DMS53 (cell line): ENCODE data around the gene WWOX.

Source experiments
- DNase-seq: peaks from one replicate; lab custom pipeline; 2025; lab: John Stamatoyannopoulos, UW

The WWOX gene

DNA sequence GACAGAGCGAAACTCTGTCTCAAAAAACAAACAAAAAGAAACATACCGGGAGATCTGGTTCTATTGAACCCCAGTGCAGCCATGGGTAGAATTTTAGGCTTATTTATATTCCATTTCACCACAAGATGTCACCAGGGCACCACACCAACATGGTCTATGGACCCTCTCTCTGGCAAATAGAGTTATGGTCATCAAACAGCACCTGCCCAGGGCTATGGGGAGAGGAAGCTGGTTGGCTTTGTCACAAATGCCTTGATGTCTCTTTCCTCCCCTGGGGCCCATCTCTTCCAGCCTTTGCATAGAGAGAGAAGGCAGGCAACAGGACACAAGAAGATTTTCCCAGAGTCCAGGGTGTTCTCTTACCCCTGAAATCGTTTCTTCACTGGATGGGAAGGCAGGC, 128.4 kb downstream of the WWOX start:
- peak; percentile 27 for DNase-seq

GRCh38 chr16:78228704-78229103, 129.2 kb downstream of the WWOX start:
- DNase-seq = peak; percentile 18

GRCh38 chr16:78230832-78231231, 131.4 kb downstream of the WWOX start:
- peak; percentile 25 for DNase-seq

- DNase-seq = peak; percentile 79
These were observed 135.8 kb downstream of the WWOX start for GRCh38 chr16:78235168-78235800.

- DNase-seq = no peak
These were observed 136.4 kb downstream of the WWOX start for GRCh38 chr16:78235876-78236275.

DNA sequence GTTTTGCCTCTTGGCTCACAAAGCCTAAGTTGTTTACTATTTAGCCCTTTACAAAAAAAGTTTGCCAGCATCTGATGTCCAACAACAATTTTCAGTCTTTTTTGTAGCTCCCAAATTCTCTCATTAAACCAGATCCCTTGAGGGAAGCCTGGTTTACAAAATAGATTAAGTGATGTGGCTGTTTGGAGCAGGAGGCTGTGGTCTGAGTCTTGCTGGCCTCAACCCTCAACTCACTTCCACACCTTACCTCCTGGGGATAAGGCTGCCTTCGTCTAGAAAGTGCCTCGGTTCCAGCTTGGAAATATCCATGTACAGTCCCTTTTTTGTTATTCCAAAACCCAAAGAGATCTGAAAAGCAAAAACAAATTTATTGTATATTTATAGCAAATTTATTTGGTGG, 138.4 kb downstream of the WWOX start:
- no peak for DNase-seq

DNA sequence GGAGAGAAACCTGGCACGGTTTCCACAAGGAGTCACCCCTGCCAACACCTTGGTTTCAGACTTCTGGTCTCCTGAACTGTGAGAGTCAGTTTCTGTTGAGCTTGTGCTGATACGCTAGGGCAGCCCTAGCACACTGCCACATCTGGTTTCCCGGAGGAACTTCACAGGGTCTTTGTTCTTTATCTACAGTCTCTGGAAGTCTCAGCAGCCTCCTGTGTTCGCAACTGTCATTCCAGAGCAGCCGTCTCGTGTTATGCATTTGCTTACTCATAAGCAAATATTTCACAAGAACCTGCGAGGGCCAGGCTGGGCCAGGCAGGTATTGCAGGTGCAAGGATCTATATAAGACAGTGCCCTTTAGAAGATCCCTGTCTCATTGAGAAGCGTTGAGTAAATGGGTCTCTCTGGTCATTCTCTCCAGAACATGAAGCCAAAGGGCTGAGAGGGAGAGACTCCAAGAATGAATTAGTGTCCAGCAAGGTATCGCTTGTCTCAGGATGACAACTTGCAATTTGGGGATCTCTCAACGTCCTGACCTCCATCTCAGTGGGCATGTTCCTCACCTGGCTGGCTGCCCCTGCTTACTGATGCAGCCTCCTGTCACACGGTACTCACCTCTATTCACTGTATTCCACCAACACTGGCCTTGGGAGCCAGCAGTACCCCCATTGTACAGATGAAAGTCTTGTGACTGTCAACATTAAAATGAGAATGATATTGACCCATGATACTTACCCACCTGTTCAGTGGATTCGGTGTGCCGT, 141.2 kb downstream of the WWOX start:
- peak; percentile 60 for DNase-seq

DNA sequence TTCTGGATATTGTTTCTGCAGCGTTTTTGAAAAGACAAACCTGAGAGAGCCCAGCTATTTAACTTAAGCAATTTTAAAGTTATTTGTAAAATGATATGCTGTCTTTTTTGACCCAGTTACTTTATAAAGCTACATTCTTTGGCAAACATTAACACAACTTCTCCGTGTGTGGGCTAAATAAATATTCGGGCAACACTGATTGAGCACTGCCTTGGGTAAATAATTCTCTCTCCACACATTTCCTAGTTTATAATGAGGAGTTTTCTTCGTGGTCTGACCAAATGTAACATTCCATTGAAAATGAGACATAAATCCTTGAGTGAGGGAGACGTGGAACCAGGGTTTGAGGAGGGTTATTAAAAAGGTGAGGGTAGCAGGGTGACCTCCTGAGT, 142.8 kb downstream of the WWOX start:
- DNase-seq = no peak

DNA sequence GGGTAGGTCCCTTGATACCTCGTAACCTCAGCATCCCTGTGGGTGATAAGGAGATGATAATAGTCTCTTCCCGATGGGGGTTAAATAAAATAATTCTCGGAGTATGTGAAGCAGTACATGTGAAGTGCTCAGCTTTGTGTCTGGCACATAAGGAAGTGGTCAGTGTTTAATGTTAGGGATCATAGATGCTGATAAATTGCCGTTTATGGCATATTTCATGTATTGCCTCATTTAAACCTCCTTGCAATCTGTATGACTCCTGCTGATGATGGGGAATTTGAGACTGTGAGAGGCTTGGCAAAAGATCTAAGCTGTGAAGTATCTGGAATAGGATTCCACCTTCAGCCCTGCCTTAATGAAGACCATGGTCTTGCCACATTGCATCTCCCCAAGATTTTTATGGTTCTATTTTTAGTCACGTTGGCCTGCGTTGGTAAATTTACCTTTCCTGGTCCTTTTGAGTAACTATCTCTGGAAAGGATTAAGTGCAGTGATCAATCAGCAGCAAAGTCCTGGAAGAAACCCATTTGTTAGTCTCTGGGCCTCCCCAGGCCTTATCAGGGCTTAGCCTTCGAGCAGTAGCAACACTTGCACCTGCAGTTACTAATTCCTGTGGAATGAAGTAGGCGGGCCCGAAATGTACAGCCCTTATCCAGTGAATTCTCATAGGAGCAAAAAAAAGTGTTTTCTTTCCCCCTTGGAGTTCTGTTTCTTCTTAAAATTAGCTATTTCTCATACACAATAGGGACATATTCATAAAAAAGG, 144.9 kb downstream of the WWOX start:
- DNase-seq = no peak

DNA sequence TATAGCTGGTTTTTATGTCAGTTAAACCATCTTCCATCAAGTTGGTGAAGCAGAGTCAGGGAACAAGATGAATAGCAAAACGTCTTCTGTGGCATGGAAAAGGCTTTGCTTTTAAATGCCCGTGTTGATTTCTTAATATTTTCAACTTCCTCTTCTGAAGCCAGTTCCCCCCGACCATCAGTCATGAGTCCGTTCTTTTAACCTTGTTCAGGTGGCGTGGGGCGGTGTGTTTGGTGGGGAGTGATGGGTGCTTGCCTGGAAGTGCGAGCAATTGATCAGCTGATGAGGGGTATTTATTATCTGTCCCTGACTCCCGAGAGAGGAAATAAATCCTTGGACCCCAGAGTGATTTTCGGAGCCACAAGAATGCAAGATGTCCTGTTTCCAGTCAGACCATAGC, 147.1 kb downstream of the WWOX start:
- no peak for DNase-seq

GRCh38 chr16:78249056-78249455, 149.6 kb downstream of the WWOX start:
- peak; percentile 91 for DNase-seq

DNA sequence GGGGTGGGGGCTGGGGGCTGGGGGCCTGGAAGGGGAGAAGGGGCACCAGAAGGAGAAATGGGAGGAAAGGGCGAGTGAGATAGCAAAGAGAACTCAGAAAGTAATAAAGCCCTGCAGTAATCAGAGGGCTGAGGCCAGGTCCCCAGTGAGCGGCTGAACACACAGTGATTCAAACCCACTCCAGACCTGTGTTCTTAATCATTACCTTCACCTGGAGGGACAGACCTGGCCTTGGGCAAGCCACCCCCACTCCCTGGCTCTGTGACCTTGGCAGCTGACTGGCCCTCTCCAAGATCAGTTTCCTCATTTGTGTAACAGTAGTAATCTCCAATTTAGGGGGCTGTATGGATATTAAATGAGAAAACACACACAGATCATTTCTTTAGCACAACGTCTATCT, 150.4 kb downstream of the WWOX start:
- peak; percentile 53 for DNase-seq

DNA sequence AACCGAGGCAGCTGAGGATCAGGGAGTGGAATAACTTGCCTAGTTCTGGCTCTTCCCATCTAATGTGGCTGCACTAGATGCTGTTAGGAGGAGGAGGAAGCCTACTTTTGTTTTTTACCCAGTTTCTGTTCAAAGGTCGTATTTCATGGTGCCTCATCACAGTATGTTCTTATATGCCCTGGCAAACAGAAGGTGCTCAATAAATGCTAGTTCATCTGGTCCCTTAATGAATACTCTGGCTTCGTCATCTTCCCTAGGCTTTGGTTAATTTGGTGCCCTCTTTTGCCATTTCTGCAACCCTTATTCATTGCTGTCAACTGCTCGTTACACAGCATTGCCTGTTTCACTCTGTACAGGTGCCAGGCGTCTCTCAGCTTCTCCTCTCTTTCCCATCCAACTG, 151.7 kb downstream of the WWOX start:
- DNase-seq = no peak

DNA sequence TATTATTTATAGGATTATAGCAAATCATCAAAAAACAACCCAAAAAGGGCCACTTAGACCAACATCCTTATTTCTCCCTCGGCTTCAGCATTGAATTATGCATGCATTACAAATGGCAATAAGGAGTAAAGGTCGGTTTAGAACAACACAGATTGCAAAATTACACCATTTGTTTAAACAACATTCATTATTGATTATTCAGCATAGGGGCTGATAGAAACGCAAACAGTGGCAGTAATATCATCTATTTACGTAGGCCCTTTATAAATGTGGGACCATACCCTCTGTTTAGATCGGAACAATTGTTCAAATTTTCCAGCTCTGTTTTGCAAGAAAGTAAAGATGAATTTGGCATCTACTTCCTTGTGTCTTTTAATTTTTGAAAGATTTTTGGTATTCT, 153.3 kb downstream of the WWOX start:
- no peak for DNase-seq

- DNase-seq = no peak
These were observed 155.4 kb downstream of the WWOX start for GRCh38 chr16:78254841-78255240.

DNA sequence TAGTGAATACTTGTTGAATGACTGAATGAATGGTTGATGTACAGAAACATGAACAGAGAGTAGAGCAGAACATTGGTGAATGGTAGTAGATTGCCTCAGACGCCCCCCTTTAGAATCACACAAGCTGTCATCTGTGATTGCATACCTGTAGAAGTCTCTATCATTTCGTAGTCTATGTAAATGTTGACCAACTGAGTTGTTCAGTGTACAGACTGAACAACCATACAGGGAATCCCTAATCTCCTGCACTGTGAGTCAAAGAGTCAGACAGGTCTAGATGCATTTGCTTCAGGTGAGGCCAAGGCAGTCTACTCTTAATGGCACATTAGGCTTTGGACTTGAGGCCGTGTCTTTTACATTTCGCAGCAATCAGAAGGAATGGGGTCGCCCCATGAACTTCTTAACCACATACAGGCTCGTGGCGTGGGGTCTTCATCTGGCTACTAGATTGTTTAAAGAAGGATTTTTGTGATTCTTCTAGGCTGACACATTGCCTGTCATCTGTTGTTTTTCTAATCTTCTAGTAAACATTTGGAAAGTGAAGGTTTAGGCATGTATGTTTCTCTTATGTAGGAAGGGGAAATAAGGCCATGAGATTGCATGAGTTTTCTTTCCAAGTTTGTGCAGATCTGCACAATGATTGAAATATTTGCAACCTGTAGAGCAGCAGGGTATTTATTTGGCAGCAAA, 157.4 kb downstream of the WWOX start:
- DNase-seq = no peak

DNA sequence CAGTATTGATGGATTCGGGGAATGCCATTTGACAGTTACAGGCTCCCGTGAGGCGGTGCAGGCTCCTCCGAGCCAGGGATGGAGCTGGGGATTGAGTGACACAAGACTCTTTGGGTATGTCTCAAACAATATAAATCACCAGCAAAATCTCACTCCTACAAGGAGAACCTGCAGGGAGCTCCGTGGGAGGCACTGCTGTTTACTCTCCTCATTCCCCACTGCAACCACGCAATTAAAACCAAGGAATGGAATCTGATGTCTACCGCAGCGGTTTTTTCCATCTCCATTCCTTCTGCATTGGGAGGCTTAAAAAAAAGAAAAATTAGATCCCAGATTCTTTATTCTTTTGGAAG, 157.9 kb downstream of the WWOX start:
- DNase-seq = no peak

GRCh38 chr16:78258375-78259065, 159.1 kb downstream of the WWOX start:
- no peak for DNase-seq

DNA sequence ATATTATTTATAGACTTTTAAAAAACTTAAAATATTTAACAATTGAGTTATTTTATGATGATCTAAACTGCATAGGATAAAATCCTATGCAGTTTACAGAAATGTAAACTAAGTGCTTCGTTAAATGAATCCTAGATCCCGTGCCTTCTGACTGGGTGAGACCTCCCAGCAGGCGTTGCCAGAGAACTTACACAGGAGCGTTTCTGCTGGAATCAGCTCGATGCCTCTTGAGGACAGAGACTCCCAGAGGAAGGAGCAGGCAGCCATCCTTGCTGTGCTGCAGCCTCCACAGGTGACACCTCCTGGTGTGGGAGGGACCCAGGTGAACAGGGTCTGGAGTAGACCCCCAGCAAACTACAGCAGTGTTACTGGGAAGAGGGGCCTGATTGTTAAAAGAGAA, 160.4 kb downstream of the WWOX start:
- no peak for DNase-seq

DNA sequence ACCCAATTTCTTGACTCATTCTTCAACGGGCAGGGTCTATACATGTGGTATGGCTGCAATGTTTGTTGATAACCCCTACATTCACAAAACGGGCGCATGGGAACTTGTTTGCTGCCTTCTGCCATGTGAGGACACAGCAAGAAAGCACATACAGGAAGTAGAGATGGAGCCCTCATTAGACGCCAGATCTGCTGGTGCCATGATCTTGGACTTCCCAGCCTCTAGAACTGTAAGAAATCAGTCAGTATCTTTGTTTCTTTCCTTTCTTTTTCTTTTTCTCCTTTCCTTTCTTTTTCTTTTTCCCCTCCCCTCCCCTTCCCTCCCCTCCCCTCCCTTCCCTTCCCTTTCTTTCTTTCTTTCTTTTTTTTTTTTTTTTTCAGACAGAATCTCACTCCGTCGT, 165.2 kb downstream of the WWOX start:
- DNase-seq = no peak

DNA sequence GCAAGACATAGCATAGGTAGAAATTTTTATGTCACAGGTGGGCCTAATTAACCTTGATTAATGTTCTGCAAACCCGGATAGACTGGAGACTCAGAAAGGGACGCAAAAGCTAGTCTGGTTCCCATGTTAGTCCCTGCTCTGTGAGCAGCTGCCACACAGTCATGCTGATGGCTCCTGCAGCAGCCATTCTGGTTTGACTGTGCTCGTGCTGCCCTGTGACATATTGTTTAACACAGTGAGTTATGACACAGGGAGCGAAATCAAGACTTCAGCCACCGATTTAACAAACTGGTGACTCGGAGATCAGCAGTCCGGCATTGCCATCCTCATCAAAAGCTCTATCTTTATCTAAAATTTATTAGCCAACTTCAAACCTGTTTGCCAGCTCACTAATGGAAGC, 169.8 kb downstream of the WWOX start:
- DNase-seq = no peak

DNA sequence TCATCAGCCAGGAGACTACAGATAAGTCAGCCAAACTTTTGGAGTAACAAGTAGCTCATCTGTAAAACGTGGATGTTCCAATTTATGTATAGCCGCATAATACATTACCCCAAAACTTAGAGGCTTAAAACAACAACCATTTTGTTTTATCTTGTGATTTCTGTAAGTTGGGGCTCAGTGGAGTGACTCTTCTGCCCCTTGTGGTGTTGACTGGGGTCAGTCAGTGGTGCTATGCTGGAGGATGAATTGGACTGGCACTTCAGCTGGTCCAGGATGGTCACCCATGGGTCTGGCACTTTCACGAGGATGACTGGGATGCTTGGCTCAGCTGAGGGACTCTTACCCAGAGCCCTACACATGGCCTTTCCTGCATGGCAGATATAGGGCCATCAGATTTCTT, 172.5 kb downstream of the WWOX start:
- no peak for DNase-seq
